Measurements from ENCODE around the gene FOXK2.

DNA sequence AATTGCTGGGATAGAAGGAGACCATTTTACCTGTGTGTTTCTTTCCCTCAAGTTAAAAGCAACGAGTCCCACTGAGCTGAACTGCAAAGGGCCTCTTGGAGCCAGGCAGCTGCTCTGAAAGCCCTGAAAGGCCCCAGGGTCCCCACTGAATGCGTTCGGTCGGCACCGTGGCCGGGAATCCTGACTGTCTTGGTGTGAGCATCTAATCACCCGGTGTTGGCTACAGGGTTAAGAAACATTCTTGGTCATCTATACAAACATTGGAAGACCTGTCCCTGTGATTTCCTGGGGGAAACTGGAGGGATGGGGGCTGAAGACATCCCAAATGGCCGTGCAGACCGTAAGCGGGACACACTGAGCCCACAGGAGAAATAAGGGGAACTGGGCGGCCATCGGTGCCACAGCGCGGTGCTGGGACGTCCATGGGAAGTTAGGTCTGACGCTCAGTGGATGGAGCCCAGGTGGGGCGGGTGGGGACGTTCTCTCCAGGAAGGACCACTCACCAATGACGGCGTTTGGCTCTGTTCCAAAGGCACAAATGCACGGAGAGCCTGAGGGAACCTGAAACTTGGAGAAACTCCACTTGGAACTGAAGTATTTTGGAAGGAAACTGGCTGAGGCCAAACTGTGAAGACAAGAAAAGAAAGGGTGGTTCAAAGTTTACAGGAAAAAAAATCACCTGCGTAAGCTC lies 96.6 kb downstream of the FOXK2 start:
- TF ChIP-seq POLR2A (IDR thresholded peaks at IDR 0.05; ENCODE audit: low read depth): no peak
- no peak for TF ChIP-seq POLR2AphosphoS5 (IDR thresholded peaks at IDR 0.05)
- TF ChIP-seq, protein P1, sequence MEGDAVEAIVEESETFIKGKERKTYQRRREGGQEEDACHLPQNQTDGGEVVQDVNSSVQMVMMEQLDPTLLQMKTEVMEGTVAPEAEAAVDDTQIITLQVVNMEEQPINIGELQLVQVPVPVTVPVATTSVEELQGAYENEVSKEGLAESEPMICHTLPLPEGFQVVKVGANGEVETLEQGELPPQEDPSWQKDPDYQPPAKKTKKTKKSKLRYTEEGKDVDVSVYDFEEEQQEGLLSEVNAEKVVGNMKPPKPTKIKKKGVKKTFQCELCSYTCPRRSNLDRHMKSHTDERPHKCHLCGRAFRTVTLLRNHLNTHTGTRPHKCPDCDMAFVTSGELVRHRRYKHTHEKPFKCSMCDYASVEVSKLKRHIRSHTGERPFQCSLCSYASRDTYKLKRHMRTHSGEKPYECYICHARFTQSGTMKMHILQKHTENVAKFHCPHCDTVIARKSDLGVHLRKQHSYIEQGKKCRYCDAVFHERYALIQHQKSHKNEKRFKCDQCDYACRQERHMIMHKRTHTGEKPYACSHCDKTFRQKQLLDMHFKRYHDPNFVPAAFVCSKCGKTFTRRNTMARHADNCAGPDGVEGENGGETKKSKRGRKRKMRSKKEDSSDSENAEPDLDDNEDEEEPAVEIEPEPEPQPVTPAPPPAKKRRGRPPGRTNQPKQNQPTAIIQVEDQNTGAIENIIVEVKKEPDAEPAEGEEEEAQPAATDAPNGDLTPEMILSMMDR (IDR thresholded peaks at IDR 0.05): no peak

All from esophagus muscularis mucosa (tissue), 3 donors.